Activated CD8-positive, alpha-beta memory T cell treated with anti-CD3 and anti-CD28 coated beads, Interleukin-2, amount 50 U/mL, for 4 hours (primary cell): ENCODE data around the gene L3MBTL4.

Source experiments
- DNase-seq: peaks from one replicate; pipeline ENCODE4 v3.0.0-alpha.2; 2020

The L3MBTL4 gene

DNA sequence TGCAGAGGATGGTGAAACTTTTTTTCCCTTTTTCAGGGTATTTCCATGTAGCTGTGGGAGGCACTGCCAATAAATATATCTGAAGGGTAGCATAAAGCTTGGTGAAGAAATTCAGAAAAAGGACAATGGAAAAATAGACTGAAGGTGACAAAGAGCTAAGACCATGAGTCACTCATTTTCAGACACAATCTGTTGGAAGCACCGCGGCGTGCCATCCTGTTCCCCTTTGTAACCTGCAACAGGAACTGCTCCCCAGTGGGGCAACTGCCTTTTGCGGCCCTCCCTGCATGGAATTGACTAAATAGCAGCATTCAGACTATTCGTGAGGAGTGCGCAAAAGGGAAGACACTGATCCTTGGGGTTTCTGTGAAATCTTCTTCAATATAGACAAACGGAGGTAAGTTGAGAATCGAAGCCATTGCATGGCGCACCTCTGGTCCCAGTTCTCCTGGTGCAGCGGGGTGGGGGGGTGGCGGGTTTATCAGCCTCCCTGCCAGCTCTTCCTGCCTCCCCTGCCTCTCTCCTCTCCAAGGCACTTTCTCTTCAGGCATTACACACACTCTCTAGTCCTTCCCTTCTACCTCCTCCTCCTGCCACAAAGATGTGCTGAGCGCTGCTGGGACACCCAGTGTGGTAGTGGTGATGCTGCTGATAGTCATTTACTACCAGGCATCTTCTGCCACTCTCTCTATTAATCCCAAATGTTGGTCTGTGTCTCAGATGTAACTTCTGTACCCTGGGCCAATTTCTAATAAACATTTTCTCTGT lies 393.2 kb downstream of the L3MBTL4 start:
- DNase-seq = no peak

DNA sequence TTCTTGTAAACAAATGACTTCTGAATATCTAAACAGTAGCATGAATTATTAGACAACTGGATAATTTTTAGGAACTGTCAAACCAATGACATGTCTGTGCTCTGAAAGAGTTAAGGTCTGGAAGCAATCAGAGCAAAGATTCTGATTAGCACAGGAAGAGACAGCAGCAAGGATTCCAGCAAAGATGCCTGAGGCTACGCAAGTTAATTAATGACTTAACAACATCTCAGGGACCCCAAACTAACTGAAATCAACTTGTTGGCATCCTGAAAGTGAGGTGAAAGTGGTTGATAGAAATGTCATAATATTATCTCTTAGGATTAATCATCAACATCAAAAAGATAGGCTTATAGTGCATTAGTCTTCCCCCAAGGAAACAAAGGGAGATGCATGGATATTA lies 396.0 kb downstream of the L3MBTL4 start:
- no peak for DNase-seq

DNA sequence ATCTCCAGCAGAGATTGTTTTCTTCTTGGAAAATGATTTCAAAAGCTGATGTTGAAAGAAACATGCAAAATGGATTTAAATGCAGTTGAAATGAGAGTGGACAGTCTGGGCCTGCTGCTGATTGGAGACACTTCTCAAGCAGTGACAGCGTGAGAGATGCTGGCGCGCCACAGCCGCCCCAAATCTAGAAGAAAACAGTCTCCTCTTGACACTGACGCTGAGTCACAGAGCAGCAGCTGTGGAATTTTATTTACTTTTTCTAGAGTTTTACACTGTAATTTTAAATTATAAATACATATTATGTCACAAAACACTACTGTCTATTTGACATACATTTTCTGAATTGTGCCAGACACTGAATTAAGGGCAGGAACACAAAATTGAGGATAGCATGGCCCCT lies 397.5 kb downstream of the L3MBTL4 start:
- no peak for DNase-seq

DNA sequence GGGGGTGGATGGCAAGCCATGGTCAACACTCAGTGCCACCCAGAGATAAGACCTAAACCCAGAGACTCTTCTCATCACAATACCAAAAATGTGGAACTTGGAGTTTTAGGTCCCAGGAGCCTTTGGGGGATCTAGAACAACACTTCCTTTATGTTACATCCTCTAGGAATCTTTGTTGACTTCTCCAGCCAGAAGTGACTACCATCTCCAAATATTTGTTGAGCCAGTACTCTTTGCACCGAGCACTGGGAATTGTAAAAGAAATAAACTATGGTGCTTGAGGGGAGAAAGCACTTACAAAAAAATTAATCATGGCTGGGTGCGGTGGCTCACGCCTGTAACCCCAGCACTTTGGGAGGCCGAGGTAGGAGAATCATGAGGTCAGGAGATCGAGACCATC lies 399.3 kb downstream of the L3MBTL4 start:
- DNase-seq = no peak

DNA sequence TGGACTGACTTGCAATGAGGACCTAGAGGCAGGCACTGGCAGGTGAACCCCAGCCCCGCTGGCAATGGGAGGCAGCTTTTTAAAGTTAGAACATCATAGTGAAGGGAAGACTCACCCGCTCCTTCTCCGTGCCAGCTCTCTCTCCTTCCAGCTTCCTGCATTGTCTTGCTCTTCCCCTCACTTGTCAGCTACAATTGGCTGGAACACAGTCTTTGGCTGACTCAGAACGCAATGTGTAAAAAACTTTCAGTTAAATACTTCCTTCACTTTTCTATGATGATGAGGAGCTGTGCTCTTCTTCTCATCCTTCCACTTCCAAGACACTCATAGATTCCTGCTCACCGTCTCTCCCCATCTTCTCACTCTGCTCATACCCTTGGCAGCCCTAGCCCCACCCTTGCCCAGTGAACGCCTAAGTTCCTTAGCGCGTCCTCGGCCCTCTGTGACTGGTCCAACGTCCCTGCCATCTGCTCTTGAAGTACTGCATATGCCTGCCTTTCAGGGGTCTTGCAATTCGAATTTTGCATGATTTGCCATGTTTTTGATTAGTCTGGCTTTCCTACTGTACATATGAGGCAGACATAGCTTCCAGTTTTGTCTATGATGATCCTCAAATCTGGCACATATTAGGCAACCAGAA lies 401.4 kb downstream of the L3MBTL4 start:
- DNase-seq = no peak

DNA sequence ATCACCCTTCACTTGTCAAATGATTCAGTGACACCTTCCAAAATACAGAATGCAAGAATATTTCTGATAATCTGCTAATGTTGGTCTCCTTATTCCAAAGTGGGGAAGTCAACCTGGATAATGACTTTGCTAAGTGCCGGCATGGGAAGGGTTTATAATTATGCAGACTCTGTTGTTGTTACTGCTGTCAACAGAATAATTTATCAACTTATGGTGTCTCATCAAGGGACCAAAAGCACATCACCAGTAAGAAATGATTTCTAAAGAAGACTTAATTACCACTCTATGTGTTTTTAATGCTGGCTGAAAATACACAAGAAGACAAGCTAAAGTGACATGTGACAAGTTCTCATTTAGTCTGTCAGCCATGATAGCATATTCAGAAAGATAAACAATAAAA lies 403.8 kb downstream of the L3MBTL4 start:
- no peak for DNase-seq

DNA sequence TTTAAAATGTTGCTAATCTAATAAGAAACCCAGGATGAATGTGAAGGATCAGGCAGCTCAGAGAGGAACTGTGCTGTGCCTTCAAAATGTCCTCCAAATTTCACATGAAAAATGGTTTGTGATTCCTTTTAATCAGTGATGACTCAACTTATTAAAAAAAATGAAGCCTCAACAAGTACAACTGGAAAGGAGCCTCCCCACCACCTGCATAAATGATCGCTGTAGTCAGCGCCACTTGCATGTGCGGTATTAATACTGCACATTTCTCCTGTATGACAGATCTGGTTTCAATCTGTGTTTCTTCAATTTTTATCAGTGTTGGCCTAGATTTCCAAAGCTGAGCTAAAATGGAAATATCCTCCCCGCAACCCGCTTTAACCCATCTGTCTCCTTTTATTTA lies 404.4 kb downstream of the L3MBTL4 start:
- DNase-seq = no peak

DNA sequence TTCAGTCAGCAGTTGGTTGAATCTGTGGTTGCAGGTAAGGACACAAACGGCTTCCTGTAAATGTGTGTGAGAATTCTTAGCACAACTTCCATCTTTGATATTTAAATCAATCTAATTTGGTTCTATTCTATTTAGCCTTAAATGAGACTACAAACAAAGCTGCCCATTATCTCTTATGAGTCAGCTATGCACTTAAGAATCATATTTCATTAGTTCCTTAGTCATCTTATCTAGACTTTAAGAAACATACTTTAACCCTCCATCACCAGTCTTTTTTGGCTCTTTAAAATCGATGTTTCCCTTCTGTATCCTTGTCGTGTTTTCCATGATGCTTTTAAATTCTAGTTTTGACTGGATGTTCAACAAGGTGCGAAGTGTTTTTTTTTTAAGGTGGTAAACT lies 405.0 kb downstream of the L3MBTL4 start:
- no peak for DNase-seq

DNA sequence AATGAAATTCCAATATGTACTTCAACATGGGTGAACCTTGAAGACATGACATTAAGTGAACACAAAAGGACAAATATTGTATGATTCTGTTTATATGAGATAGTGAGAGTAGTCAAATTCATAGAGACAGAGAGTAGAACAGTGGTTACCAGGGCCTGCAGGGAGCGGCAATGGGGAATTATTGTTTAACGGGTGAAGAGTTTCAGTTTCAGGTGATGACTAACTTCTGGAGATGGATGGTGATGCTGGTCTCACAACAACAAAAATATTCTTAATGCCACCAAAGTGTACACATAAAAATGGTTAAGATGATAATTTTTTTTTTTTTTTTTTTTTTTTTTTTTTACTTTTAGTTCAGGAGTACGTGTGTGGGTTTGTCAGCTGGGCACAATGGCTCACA lies 410.0 kb downstream of the L3MBTL4 start:
- DNase-seq = no peak

DNA sequence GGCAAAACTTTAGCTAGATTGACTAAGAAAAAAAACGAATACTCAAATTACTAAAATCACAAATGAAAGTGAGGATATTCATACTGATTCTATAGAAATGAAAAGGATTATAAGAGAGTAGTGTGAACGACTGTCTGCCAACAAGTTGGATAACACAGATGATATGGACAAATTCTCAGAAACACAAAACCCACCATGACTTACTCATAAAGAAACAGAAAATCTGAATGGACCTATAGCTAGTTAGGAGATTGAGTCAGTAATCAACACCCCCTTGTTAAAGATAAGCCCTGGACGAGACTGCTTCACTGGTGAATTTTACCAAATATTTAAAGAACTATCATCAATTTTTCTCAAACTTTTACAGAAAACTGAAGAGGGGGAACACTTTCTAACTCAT lies 410.6 kb downstream of the L3MBTL4 start:
- no peak for DNase-seq

DNA sequence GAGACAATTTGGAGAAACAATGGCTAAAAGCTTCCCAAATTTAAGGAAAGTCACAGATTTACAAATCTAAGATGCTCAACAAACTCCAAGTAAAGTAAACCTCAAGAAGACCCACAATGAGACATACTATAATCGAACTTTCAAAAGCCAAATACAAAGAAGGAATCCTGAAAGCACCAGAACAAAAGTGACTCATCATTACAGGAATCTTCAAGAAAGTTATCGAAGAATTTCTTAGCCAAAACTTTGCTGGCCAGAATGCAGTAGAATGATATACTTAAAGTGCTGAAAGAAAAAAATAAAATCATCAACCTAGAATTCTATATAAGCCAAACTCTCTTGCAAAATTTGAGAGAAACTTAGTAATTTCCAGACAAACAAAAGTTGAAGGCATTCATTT lies 412.8 kb downstream of the L3MBTL4 start:
- no peak for DNase-seq

DNA sequence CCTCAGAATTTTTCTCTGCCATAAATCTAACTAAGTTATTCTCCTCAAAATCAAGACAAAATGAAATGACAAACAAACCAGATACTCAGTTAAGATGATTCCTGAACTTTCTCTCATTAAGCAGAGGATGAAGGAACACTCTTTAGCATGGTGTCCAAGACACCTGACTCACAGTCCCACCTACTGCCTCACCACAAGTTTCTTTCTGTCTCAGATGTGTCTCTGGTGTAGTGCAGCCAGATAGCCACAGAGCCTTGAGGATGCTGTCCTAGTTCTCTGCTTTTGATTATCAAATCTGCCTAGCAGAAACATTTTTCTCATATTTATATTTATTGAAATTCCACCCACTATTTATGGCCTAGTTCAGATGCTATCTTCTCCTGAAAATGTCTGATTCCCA lies 415.8 kb downstream of the L3MBTL4 start:
- no peak for DNase-seq

DNA sequence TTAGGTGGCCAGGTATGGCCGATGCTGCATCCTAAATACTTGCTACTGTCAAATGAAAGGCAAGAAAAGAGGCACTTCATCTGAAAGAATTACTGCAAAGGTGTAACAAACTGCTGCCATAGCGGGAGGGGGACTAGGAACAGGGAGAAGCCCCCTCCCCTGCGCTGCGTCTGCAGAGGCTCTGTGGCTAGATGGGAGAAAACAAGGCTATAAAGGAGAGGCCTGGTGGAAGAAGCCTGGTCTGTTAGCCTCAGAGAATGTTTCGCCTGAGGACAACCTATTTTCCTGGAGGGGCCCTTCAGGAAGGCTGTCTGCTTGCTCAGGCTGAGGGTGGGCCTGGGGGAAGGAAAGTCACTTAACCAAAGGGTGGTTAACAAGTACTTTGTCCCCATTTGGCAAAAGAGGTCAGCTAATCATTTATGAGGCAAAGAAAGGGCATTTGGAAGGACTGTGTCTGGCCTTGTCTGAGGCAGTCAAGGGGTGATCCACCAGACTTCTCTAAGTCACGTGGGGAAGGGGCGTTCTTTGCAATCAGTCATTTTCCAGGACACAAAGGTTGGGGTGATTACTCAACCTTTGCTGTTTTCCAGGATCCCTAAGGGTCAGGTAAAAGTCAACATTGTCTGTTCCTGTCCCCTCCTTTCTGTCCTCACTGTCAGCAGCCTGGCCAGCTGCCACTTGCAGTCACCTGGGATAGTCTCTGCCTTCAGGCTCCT lies 416.4 kb downstream of the L3MBTL4 start:
- DNase-seq = no peak

DNA sequence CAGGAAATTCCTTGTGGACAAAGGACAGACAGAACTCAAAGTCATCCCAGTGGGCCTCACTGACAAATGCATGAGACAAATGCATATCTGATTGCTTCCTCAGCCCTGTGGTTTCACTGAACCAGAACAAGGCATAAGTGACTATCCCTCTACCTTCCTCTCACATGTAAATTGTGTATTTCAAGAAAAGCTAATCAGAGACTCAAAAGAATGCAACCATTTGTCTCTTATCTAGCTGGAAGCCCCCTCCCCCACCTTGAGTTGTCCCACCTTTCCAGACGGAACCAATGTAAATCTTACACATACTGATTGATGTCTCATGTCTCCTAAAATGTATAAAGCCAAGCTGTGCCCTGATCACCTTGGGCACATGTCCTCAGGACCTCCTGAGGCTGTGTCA lies 417.4 kb downstream of the L3MBTL4 start:
- no peak for DNase-seq

DNA sequence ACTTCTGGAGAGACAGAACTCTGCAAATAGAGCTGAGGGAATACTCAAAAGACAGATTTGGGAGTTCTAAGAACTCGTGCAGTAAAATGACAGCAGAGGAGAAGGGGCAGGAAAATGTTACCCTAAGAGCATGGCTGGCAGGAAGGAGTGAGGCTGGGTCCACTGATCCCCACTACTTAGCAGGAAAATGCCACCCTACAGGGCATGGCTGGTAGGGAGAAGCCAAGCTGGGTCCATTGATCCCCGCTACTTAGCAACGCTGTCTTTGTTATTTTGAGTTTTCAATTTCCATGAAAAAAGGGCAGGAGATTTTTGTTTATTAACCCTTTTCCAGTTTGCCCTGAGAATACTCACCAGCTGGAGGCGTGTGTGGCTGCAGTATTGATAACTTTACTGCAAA lies 419.1 kb downstream of the L3MBTL4 start:
- no peak for DNase-seq

DNA sequence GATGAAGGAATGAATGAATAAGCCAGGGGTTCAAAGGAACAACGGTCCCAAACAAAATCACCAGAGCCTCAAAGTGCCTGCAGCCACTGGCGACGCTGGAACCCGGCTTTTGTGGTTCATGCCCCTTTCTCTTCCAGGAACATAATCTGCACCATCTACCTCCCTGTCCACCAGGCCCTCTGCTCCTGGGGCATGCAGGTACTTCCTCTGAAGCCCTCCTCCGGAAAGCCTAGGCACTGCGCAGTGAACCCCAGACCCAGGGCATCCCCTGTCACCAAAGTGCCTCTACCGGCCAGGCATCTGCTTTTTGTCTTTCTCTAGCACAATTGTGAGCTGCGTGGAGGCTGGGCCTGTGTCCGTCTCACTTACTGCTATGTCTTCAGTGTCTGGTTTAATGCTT lies 420.8 kb downstream of the L3MBTL4 start:
- no peak for DNase-seq

DNA sequence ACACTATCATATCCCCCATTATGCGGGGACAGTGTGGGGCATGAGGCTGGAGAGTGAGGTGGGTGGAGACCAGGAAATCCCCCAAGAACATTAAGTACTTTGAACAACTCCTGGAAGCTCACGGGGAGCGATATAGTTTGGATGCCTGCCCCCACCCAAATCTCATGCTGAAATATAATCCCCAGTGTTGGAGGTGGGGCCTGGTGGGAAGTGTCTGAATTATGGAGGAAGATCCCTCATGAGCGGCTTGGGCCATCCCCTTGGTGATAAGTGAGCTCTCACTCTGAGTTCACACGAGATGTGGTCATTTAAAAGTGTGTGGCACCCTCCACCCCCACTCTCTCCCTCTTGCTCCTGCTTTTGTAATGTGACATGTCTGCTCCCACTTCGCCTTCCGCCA lies 422.3 kb downstream of the L3MBTL4 start:
- no peak for DNase-seq

DNA sequence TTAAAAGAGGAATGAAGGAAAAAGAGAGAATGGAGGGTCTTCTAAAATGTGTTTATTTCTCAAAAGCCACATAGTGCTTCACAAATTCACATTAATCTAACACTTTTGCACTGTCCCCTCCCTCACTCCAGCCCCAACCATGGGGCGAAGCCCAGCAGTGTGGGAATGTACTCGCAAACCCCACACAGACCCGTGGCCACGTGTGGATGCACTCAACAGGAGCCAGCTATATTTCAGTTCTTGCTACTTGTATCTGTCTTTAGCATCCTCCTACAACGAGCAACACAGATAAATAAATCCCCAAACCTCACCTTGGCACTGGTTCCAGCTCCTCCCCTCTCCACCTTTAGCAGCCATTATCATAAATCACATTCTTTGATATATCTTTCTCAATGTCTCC lies 427.5 kb downstream of the L3MBTL4 start:
- no peak for DNase-seq

DNA sequence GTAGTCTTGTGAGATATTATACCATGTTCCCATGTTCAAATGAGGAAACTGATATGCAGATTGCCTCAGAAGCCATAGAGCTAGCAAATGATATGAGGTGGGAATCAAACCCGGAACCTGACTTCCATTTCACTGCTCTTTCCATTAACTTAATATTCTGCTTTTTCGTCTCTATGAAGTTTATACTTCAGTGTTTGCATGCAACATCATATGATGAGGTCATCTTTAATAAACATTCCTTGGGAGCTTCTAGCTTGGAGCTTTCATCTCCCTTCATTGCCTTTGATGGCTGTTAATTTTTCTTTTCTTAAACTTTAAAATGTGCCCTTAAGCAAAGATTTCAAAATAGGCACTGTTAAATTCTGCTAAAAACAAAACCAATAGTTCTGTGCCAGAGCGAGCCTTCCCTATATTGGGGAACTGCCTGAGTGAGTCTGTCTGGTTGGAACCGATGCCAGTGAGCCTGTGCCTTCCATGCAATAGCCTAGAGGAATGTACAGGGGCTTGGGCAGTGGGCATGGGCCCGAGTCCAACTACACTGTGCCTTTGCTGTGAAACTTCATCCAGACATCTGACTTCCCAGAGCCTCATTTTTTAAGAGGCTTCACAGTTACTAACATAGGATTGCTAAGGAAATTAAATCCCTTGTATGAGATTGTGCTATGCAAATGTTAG lies 428.3 kb downstream of the L3MBTL4 start:
- no peak for DNase-seq

DNA sequence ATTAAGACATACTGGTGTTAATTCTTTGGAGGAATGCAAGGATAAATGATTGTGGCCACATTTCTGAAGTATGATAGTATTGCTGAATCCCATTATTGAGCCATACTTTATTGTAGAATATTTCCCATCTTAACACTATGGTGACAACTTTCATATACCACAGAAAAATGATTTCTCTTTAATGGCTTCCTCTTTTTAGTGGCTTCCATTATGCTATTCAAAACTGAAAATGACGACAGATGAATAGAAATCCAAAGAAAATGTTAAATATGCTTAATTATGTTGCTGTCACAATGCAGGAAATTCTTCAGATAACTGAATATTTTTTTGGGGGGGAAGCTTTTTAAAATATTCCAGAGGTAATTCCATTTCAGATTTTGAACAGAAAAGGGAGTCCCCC lies 430.5 kb downstream of the L3MBTL4 start:
- DNase-seq = no peak

DNA sequence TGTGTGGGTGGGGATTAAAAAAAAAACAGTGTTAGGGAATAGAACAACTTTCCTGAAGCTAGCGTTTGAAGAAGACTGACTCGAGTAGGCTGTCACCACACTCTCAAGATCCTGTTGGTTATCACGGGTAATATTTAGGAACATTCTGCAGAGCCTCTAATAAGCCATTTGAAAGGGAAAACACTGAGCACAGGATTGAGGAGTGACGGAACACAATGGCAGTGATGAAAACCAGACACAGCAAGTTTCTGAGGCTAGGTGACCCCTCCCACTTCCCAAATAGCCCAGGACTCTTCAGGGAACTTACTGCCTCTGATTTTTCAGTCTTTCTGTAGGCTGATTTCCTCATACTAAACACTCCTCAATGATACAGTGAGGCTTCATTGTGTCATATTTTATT lies 431.2 kb downstream of the L3MBTL4 start:
- no peak for DNase-seq

DNA sequence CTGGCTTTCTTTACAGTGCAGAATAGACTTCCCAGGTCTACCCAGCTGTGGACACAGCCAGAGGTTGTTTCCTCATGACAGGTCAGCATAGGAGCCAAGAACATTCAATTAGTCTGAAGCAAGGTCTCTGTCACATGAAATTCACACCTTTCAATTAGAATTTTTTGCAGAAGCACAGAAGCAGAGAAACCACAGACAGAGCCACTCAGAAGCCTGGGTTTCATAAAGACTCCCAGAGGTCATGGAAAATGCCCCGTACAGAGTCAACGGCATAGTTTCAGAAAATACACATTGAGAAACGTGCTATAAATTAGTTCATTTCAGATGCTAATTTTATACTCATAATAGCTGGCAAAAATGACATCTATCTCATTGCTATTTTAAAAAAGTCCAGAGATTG lies 432.4 kb downstream of the L3MBTL4 start:
- DNase-seq = no peak

DNA sequence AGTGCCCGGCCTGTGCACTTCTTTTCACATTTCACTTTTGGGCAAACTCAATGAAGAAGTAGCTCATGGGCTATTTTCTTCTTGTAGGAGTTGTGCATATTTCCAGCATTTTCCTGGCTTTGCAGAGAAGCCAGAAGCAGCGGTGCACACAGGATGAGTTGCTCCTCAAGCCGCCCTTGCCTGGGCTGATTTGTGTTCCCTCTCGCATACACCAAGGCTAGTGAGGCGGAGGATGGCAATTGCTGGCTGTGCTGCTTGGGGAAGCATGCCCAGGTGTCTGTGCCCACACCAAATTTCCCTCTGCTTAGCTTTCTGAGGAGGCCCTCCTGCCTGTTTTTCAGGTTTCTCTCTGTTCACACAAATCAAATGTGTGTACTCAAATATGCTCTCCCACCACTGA lies 434.0 kb downstream of the L3MBTL4 start:
- no peak for DNase-seq

DNA sequence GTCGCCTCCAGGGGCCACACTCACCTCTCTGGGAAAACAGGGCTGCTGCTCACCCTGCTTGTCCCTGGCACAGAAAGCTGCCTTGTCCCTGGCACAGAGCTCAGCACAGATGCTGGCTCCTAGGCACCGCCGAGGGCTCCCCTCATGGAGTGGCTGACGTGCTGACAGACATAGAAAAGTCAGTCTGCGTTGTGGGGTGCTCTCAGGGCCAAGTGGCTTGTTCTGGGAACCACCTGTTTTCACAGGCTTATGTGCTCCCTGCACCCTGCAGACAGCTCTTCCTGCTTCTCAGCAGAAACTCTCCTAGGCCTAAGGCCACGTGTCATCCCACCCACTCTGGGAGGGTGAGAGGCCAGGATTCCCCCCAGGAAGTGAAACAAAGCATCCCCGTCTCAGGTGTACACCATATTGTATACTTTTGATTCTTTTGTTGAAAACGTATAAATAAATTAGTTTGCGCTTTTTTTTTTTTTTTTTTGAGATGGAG lies 434.7 kb downstream of the L3MBTL4 start:
- DNase-seq = no peak
